ENCODE results near the gene EDIL3. TPM values are rescaled to one million over a fixed set of nuclear protein-coding genes. Genes with fewer than 3 reads are reported as not detected.

EDIL3 gene
- total RNA-seq, 2 donors from 2014 or later = not detected

DNA sequence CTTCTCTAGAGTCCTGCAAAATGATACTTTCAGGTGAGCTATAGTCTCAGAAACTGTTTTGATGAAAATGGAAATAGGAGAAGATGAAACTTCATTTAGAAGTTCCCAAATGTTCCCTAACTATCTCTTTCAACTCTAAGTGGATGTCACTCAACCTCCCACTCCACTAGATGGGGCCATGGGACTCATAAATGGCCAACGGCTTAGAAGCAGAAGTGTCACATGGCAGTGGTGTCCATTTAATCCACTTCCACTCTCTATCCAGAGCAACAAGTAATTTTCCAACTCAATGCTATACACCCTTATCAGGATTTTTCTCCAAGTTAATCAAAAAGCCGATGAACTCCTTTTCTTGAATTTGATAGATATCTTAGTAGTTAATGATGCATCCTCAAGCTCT lies 295.7 kb downstream of the EDIL3 start:
- Mint-ChIP-seq H3K9me3 (peaks cover 2 to 3% of the 10 kb centered on the region in 2 donors), H3K36me3 (ENCODE audit: insufficient read depth in 2 of 2) (no peaks in the 10 kb centered on the region), H3K4me3 (no peak overlapping the region), H3K4me1 (ENCODE audit: low read depth) (no peaks in the 10 kb centered on the region), H3K27ac (no peak overlapping the region), H3K27me3 (ENCODE audit: low read depth) (no peaks in the 10 kb centered on the region)
- DNase-seq = no peak
- no peak for ATAC-seq (replicated peaks in 1 of 2)

GRCh38 chr5:84086511-84086910 lies 298.2 kb downstream of the EDIL3 start:
- H3K9me3 Mint-ChIP-seq = peaks cover 0 to 2% of the 10 kb centered on the region in 2 donors
- H3K27me3 Mint-ChIP-seq (ENCODE audit: low read depth) = no peaks in the 10 kb centered on the region
- no peak overlapping the region for H3K27ac Mint-ChIP-seq

DNA sequence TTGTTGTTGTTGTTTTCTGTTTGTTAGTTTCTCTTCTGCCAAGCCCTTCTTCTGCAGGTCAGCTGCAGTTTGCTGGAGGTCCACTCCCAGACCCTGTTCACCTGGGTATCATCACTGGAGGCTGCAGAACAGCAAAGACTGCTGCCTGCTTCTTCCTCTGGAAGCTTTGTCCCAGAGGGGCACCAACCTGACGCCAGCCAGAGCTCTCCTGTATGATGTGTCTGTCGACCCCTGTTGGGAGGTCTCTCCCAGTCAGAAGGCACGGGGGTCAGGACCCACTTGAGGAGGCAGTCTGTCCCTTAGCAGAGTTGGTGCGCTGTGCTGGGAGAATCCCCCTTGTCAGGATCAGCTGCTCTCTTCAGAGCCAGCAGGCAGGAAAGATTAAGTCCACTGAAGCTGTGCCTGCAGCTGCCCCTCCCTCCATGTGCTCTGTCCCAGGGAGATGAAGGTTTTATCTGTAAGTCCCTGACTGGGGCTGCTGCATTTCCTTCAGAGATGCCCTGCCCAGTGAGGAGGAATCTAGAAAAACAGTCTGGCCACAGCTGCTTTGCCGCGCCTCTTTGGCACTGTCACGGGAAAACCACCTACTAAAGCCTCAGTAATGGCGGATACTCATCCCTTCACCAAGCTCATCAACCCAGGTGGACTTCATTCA lies 299.2 kb downstream of the EDIL3 start:
- H3K27ac Mint-ChIP-seq = no peak overlapping the region
- no peaks in the 10 kb centered on the region for H3K4me1 Mint-ChIP-seq (ENCODE audit: low read depth)
- H3K9me3 Mint-ChIP-seq = peaks cover 0 to 2% of the 10 kb centered on the region in 2 donors
- H3K4me3 Mint-ChIP-seq = no peak overlapping the region
- no peak for DNase-seq
- no peaks in the 10 kb centered on the region for H3K36me3 Mint-ChIP-seq (ENCODE audit: insufficient read depth in 2 of 2)
- no peaks in the 10 kb centered on the region for H3K27me3 Mint-ChIP-seq (ENCODE audit: low read depth)
- ATAC-seq (replicated peaks in 1 of 2) = no peak

More at GRCh38 chr5:84086511-84086910, 298.2 kb downstream of the EDIL3 start:
- ATAC-seq (replicated peaks in 1 of 2) (no peak), DNase-seq (no peak)
- Mint-ChIP-seq H3K4me3 (no peak overlapping the region), H3K4me1 (ENCODE audit: low read depth) (no peaks in the 10 kb centered on the region), H3K36me3 (ENCODE audit: insufficient read depth in 2 of 2) (no peaks in the 10 kb centered on the region)

- H3K9me3 Mint-ChIP-seq = peaks cover 2% of the 10 kb centered on the region in 2 donors
- H3K27me3 Mint-ChIP-seq (ENCODE audit: low read depth) = no peaks in the 10 kb centered on the region
- DNase-seq (no peak), ATAC-seq (replicated peaks in 1 of 2) (no peak)
- no peaks in the 10 kb centered on the region for H3K36me3 Mint-ChIP-seq (ENCODE audit: insufficient read depth in 2 of 2)
- no peaks in the 10 kb centered on the region for H3K4me1 Mint-ChIP-seq (ENCODE audit: low read depth)
- H3K27ac Mint-ChIP-seq = no peak overlapping the region
- no peak overlapping the region for H3K4me3 Mint-ChIP-seq
Measured at GRCh38 chr5:84080908-84081307, 303.8 kb downstream of the EDIL3 start.

DNA sequence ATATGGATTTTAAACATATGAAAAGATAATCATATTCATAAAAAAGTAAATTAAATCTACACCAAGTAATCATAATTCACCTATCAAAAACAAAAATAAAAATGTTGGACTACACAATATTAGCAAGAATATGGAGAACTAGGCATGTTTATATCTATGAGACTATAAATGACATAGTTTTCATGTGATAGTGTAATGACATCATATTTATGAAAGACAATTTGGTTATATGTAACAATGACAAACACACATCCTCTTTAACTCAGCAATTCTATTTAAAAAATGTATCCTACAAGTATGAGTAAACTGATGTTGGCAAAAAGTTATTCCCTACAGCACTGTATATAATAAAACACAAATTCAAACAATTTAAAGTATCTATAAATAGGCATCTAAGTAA lies 312.3 kb downstream of the EDIL3 start:
- Mint-ChIP-seq H3K9me3 (peaks cover 0 to 1% of the 10 kb centered on the region in 2 donors), H3K27ac (no peak overlapping the region), H3K36me3 (ENCODE audit: insufficient read depth in 2 of 2) (peaks cover 0 to 1% of the 10 kb centered on the region in 2 donors), H3K27me3 (ENCODE audit: low read depth) (no peaks in the 10 kb centered on the region), H3K4me3 (no peak overlapping the region), H3K4me1 (ENCODE audit: low read depth) (no peaks in the 10 kb centered on the region)
- DNase-seq = no peak
- ATAC-seq (replicated peaks in 1 of 2) = no peak

GRCh38 chr5:84069608-84070179 lies 315.0 kb downstream of the EDIL3 start:
- Mint-ChIP-seq H3K27ac (no peak overlapping the region), H3K36me3 (ENCODE audit: insufficient read depth in 2 of 2) (peaks cover 0 to 1% of the 10 kb centered on the region in 2 donors)
- no peak for ATAC-seq (replicated peaks in 1 of 2)

DNA sequence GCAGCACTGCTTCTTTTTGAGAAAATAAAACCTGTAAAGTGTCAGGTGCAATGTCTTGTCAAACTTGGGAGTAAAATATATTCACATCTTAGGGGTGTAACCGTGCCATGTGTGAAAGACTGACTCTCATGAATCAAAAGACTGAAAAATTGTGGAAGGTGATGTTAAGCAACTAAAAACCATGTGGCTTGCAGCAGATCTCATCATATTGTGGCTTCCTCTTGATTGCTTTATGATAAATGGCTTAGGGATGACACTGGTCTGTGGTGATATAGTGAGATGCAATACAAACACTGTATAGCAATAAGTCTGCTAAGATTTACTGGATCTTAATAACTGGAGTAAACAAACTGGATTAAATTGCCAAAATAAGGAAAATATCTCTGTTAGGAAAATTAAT lies 321.6 kb downstream of the EDIL3 start:
- no peak for ATAC-seq (replicated peaks in 1 of 2)
- no peaks in the 10 kb centered on the region for H3K27me3 Mint-ChIP-seq (ENCODE audit: low read depth)
- H3K27ac Mint-ChIP-seq = no peak overlapping the region

More at GRCh38 chr5:84069608-84070179, 315.0 kb downstream of the EDIL3 start:
- H3K4me3 Mint-ChIP-seq = no peak overlapping the region
- H3K9me3 Mint-ChIP-seq = peaks cover 0 to 1% of the 10 kb centered on the region in 2 donors
- H3K27me3 Mint-ChIP-seq (ENCODE audit: low read depth) = no peaks in the 10 kb centered on the region
- no peak for DNase-seq
- no peaks in the 10 kb centered on the region for H3K4me1 Mint-ChIP-seq (ENCODE audit: low read depth)

GRCh38 chr5:84059672-84060071 lies 325.0 kb downstream of the EDIL3 start:
- H3K4me1 Mint-ChIP-seq (ENCODE audit: low read depth) = no peaks in the 10 kb centered on the region
- H3K36me3 Mint-ChIP-seq (ENCODE audit: insufficient read depth in 2 of 2) = no peaks in the 10 kb centered on the region
- ATAC-seq (replicated peaks in 1 of 2) = no peak
- H3K27me3 Mint-ChIP-seq (ENCODE audit: low read depth) = no peaks in the 10 kb centered on the region
- no peak for DNase-seq
- no peak overlapping the region for H3K4me3 Mint-ChIP-seq
- H3K27ac Mint-ChIP-seq = no peak overlapping the region
- H3K9me3 Mint-ChIP-seq = peaks cover 2% of the 10 kb centered on the region in 2 donors

More for the DNA sequence above, 321.6 kb downstream of the EDIL3 start:
- Mint-ChIP-seq H3K36me3 (ENCODE audit: insufficient read depth in 2 of 2) (no peaks in the 10 kb centered on the region), H3K9me3 (peaks cover 2 to 3% of the 10 kb centered on the region in 2 donors), H3K4me3 (no peak overlapping the region), H3K4me1 (ENCODE audit: low read depth) (no peaks in the 10 kb centered on the region)
- no peak for DNase-seq

GRCh38 chr5:84058561-84058960 lies 326.1 kb downstream of the EDIL3 start:
- no peak overlapping the region for H3K27ac Mint-ChIP-seq
- H3K27me3 Mint-ChIP-seq (ENCODE audit: low read depth) = no peaks in the 10 kb centered on the region
- H3K4me3 Mint-ChIP-seq = no peak overlapping the region
- no peaks in the 10 kb centered on the region for H3K4me1 Mint-ChIP-seq (ENCODE audit: low read depth)
- peaks cover 2% of the 10 kb centered on the region in 2 donors for H3K9me3 Mint-ChIP-seq
- ATAC-seq (replicated peaks in 1 of 2) = no peak
- no peak for DNase-seq
- no peaks in the 10 kb centered on the region for H3K36me3 Mint-ChIP-seq (ENCODE audit: insufficient read depth in 2 of 2)

- Mint-ChIP-seq H3K4me3 (no peak overlapping the region), H3K27ac (no peak overlapping the region), H3K36me3 (ENCODE audit: insufficient read depth in 2 of 2) (no peaks in the 10 kb centered on the region), H3K4me1 (ENCODE audit: low read depth) (no peaks in the 10 kb centered on the region), H3K9me3 (peaks cover 3 to 5% of the 10 kb centered on the region in 2 donors), H3K27me3 (ENCODE audit: low read depth) (no peaks in the 10 kb centered on the region)
- no peak for ATAC-seq (replicated peaks in 1 of 2)
- DNase-seq = no peak
Measured at GRCh38 chr5:84057211-84057610, 327.5 kb downstream of the EDIL3 start.

GRCh38 chr5:84045964-84046363 lies 338.7 kb downstream of the EDIL3 start:
- ATAC-seq (replicated peaks in 1 of 2) (no peak), DNase-seq (no peak)
- Mint-ChIP-seq H3K4me1 (ENCODE audit: low read depth) (no peaks in the 10 kb centered on the region), H3K27ac (no peak overlapping the region), H3K27me3 (ENCODE audit: low read depth) (no peaks in the 10 kb centered on the region), H3K36me3 (ENCODE audit: insufficient read depth in 2 of 2) (no peaks in the 10 kb centered on the region), H3K9me3 (peaks cover 2 to 3% of the 10 kb centered on the region in 2 donors), H3K4me3 (no peak overlapping the region)

GRCh38 chr5:84036842-84037241 lies 347.8 kb downstream of the EDIL3 start:
- Mint-ChIP-seq H3K4me1 (ENCODE audit: low read depth) (no peaks in the 10 kb centered on the region), H3K9me3 (peaks cover 1 to 2% of the 10 kb centered on the region in 2 donors), H3K27ac (no peak overlapping the region), H3K27me3 (ENCODE audit: low read depth) (no peaks in the 10 kb centered on the region), H3K4me3 (no peak overlapping the region), H3K36me3 (ENCODE audit: insufficient read depth in 2 of 2) (no peaks in the 10 kb centered on the region)
- DNase-seq (no peak), ATAC-seq (replicated peaks in 1 of 2) (no peak)

GRCh38 chr5:84032324-84032723 lies 352.4 kb downstream of the EDIL3 start:
- ATAC-seq (replicated peaks in 1 of 2) (no peak), DNase-seq (no peak)
- Mint-ChIP-seq H3K36me3 (ENCODE audit: insufficient read depth in 2 of 2) (no peaks in the 10 kb centered on the region), H3K27me3 (ENCODE audit: low read depth) (no peaks in the 10 kb centered on the region), H3K4me1 (ENCODE audit: low read depth) (no peaks in the 10 kb centered on the region), H3K4me3 (no peak overlapping the region), H3K9me3 (peaks cover 3 to 6% of the 10 kb centered on the region in 2 donors), H3K27ac (no peak overlapping the region)

- H3K4me3 Mint-ChIP-seq = no peak overlapping the region
- no peaks in the 10 kb centered on the region for H3K4me1 Mint-ChIP-seq (ENCODE audit: low read depth)
- H3K27me3 Mint-ChIP-seq (ENCODE audit: low read depth) = no peaks in the 10 kb centered on the region
- H3K36me3 Mint-ChIP-seq (ENCODE audit: insufficient read depth in 2 of 2) = no peaks in the 10 kb centered on the region
- H3K27ac Mint-ChIP-seq = no peak overlapping the region
- ATAC-seq (replicated peaks in 1 of 2) (no peak), DNase-seq (no peak)
- H3K9me3 Mint-ChIP-seq = peaks cover 2 to 4% of the 10 kb centered on the region in 2 donors
Measured at GRCh38 chr5:84028093-84028492, 356.6 kb downstream of the EDIL3 start.
